NCI-H345 (cell line): ENCODE measurements around the gene NOS1AP.

Source experiments
- DNase-seq: peaks from one replicate; lab custom pipeline; 2025; lab: John Stamatoyannopoulos, UW

The NOS1AP gene

DNA sequence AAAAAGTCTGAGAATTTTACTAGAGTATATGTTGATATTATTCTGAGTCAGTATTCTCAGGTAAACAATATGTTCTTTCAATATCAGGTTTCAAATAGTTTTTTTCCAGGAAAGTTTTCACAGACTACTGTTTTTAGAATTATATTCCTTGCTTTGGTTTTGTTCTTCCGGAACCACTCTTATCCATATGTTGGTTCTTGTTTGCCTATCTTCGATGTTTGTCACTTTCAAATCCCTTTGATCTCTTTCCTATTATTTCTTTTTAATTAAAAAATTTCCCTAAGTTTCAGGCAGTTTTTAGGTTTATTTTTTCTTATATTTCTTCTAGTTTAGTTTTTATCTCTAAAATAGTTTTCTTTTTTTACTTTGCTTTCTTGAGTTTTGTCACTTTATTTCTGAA, 20.9 kb downstream of the NOS1AP start:
- DNase-seq: no peak

DNA sequence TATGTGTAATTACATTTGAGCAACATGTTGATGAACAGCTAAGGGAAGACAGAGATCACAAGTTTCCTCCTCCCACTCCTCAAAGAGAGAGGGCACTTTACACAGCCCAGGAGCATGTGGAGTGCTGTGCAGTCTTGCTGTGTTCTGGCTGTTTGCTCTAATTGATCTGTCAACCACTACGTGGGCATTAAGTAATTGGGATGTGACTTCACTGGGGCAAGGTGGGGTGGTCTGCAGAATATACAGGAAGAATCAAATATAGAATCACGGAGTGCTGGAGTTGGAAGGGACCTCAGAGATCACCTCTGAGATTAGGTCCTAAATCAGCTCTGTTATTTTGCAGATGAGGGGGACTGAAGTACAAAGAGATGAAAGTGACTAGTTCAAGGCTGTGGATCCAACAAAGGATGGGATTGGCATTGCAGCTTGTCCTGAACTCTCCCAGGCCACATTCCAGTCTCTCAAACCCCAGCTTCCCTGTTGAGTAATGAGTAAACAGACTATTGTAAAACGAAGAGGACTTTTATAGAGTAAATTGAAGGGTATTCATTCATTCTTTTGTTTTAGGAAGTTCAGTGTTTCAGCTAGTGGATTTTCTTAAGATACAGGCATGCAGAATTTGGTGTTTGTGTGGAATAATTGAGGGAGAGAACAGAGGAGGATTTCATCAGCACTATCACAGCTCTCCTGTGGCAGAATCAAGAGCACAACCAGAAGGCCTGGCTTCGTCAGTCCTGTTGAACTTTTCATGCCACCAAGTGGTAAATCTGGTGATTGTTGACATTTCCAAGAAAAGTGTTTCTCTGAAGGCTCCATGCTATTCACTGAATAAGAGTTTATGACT, 22.4 kb downstream of the NOS1AP start:
- no peak for DNase-seq

DNA sequence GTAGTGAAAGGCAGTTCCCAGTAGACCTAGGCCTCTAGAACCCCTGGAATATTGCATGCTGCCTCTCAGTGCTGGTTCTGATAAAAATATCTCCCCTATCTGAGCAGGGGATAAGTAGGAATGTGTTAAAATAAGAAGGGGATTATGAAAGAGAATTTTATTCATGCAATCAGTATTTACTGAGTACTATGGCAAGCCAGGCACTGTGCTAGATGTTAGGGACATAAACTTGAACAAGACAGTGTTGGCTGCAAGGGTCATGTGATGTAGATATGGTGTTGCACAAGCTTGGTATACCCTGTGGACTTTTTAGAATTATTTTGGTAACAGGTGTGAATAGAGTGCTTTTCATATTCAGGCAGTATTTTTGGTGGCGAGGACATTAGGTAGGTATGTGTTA, 23.6 kb downstream of the NOS1AP start:
- no peak for DNase-seq

DNA sequence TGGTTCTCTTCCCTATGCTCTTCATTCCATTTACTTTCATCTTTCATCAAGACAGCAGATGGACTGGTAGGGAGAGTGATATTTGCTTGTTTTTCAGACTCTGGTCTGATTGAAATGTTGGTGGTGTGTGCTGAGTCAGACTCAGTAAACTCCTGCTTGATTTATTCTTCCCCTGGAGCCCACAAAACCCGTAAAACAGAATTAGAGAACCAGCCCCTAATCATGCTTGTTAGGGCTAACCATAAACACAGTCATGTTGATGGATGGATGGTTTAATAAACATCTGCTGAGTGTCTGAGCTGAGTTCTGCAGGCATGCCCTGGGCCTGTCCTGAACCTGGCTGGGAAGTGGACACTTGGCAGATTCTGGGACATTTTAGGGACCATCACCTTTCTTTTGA, 24.8 kb downstream of the NOS1AP start:
- DNase-seq: no peak

DNA sequence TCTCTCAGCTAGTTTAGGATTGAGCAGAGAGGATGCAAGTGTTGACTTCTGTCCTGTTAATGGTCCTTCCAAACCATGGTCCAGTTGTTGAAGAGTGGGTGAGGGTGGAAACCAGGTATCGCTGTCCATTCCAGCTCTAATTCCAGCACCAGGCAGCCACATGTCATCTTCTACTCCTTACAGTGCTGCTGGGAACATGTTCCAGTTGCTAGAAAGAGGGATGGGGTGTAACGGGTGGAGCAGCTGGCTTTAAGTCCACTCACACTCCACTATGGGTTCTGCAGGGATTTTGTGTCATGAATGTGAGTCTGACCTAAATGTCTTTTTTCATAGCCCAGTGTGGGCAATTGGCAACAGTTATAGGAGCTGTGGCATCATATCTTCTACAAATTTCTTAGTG, 25.2 kb downstream of the NOS1AP start:
- no peak for DNase-seq

DNA sequence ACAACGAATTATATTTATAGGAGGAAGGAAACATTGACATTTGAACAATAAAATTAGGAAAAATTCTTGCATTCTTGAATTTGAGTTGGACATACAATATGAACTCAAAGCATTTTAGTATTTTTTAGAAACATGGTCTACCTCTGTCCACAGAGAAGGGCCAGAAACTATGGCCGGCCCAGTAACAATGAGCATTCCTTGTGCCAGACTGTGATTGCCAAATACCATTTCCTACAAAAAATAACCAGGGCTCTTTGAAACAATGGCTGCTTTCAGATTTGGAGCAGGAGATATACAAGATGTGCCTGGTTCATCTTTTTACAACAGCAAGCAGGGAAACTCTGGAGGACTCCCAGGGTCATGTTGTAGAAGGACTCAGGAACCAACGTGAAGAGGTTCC, 38.4 kb downstream of the NOS1AP start:
- DNase-seq: no peak

DNA sequence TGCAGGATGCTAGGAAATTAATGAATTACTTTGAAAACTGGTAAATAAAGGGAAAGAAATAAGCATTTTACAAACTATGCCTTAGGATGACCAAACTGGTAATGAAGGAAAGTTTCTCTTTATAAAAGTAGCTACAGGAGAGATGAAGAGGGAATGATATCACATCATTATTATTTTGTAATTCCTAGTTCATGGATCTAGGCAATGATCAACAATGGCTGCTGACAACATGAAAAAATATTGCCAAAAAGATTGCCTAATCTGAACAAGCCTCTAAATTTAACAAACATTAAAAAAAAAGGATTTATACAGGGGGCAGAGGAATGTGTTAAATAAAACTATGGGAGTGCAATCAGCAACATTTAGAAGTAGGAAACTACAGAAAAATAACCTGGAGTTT, 38.9 kb downstream of the NOS1AP start:
- no peak for DNase-seq

DNA sequence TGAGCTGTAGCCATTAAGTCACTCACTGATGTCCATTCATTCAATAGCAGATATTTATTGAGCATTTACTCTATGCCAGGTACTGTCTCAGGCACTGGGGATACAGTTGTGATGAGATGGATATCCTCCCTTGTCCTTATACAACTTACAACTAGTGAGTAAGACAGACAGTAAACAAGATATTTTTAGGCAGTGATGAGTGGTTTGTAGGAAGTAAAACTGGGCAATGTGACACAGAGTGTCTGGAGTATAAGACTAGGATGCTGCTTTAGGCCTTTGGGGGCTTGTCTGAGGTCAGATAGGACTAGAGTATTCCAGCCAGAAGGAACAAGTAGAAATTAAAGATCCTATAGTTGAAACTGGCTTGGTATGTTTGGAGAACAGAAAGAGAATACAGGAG, 41.4 kb downstream of the NOS1AP start:
- DNase-seq: no peak

DNA sequence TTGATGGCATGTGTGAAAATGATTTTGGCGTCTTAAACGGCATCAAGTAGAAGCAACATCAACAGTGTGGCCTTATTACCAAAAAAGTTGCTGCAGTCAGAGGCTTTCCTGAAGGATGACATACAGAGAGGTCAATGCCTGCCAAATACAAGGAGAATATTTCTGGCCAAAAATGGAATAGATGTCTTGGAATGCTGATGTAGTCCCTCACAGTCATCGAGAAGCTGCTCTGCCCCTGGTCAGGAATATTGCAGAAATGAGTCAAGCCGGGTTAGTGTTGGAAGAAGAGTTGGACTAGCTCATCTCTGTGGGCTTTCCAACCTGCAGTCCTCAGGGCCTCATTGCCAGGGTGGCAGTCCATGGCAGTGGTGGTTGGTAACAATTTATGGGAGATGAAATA, 42.1 kb downstream of the NOS1AP start:
- no peak for DNase-seq

DNA sequence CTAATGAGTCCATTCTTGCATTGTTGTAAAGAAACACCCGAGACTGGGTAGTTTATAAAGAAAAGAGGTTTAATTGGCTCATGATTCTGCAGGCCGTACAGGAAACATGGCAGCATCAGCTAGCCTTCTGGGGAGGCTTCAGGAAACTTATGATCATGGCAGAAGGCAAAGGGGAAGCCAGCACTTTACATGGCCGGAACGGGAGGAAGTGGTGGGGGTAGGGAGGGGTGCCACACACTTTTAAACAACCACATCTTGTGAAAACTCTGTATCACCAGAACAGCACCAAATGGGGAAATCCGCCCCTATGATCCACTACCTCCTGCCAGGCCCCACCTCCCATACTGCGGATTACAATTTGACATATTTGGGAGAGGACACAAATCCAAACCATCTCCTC, 43.9 kb downstream of the NOS1AP start:
- DNase-seq: no peak

DNA sequence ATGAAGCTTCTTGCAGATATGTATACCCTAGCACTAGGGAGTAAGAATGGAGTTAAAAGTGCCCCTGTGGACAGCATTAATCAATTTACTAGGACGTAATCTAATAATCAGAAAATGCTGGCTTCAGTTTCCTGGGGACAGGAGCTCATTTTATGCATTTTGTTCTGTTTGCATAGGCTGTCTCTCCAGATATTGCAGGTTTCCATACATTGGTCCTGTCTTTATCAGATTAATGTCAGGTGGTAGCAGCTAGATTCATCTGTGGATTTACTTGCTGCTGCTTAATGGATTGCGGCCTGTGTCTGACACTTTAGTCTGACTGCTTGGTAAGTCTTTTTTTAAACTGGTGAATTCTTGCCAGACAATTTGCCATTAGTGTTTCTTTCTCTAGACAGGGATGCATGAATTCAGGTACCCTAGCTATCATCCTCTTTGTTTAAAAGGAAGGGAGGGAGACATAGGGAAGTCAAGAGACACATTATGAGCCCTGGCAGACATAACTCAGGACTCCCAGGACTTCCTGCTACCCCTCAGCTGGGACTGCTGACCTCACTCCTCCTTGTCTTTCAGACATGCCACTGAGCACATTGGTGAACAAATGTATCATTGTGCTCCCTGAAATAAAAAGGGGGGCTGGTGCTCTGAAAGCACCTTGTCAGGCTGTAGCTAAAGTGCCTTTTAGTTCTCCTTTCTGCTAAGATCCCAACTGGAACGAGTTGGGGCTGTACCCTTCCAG, 47.7 kb downstream of the NOS1AP start:
- no peak for DNase-seq

DNA sequence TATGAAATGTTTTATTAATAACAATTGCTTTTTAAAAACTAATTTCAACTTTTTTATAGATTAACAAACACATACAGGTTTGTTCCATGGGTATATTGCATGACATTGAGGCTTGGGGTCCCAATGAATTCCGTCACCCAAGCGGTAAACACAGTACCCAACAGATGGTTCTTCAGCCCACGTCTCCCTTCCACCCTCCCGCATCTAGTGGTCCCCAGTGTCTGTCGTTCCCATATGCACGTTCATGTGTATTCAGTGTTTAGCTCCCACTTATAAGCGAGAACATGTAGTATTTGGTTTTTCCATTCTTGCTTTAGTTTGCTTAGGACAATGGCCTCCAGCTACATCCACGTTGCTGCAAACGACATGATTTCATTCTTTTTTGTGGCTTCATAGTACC, 48.6 kb downstream of the NOS1AP start:
- DNase-seq: no peak

DNA sequence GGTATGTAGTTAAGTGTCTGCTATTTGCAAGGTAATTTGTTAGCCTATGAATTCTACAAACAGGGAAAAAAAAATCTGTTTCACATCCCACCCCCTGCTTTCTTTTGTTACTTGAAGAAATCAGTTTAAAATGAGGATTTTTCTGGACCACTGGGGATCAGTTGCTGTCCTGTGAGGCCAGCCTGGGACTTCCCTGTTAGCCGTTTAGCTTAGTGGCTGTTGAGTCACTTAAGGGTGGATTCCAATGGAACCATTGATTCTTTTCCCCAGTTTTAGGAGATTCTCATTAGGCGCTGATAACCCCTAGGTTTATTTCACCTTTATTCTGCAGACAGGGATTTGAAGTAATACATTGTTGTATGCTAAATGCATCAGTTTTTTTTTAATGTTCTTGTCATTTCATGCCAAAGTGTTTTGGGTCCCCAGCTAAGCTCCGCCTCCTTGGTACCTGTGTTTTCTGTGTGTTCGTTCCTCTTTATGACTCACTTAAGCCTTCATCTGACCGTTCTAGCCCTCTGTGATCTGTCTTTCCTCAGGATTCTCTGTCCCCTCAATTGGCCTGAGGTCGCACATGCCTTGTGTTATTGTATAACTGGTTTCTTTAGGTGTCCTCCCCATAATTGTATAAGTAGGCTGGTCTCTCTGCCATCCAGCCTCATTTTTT, 59.3 kb downstream of the NOS1AP start:
- DNase-seq: no peak

DNA sequence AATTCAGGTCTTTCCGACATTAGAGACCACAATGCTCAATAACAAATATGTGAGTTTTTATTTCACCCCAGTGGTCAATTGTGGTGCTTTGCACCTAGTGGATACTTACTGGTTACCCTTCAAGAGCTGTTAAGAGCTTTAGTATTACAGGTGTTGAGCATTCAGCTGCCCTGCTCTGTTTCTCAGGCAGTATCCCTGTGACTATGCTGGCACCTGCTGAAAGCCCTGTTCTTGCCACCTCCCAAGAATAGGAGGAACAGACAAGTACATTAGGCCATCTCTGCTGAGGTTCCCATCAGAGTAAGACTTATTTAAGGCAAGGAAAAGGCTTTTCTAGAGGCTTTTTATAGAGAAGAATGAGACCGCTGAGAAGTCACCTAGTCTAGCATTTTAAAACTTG, 60.8 kb downstream of the NOS1AP start:
- DNase-seq: no peak

DNA sequence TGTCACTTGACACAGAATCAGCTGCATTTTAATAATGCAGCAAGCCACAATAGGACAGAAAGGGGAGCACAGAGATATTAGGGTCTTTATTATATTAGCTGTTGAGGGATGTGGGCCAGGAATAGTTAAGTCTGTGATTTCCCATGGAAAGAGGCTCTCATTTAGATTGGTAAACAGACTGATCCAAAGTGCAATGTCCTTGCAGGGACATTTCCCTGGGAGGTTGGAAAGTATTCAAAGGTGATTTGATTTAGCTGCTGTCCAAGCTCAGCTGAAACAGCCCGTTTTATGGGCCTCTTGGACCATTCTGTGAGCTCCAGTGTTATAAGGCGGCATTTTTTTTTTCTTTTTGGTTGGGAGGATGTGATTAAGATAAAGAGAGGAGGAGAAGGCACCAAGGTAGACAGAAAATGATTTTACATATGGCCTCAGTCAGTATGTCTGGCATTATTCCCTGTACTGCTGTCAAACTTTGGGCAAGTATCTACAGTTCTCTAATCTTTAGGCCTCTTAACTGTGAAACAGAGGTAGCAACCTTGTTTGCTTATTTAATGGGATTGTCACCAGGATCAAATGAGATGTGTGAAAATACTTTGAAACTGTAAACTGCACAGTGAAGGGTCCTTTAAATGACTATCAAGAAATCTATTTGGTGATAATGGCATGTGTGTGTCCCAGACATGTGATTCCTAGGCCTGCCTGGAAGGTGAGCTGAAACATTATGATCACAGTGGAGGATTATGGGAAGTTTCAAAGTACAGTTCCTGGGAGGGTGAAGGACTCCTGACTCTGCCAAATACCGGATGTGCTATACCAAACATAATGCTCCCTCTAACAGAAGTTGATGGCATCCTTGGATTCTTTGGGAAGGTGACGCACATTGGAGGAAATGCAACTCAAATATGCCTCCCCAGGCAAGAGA, 62.2 kb downstream of the NOS1AP start:
- no peak for DNase-seq

DNA sequence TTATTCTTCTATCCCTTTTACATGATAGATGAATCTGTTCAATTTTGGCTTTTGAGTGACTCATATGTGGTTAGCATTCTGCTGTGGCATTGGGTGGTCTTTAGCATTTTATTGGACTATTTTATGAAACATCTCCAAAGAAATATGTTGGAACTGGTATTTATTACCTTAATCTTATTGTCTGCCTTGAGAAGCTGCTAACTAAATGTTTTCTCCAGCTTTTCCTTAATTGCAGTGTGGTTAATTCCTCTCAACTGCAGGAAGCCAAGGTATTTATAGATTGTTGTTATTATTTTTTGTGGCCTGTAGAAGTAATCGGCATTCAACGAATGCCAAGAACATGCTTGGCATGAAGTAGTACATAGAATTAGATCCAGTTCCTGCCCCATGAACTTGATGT, 64.1 kb downstream of the NOS1AP start:
- DNase-seq: no peak

DNA sequence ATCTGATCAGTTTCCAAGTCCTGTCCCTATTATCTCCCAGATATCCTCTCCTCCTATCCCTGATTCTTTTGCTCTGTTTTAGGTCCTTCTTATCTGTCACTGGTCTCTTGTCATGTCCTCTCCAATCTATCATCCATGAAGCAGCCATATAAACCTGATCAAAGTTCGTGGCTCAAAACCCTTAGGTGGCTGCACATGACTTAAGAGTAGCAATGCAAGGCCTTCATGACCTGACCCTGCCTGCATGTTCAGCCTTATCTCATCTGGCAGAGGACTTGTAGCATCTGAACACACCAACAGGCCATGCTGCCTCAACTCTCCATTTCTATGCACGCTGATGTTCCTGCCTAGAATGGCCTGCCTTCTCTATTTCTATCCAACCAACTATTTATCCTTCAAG, 65.2 kb downstream of the NOS1AP start:
- no peak for DNase-seq

DNA sequence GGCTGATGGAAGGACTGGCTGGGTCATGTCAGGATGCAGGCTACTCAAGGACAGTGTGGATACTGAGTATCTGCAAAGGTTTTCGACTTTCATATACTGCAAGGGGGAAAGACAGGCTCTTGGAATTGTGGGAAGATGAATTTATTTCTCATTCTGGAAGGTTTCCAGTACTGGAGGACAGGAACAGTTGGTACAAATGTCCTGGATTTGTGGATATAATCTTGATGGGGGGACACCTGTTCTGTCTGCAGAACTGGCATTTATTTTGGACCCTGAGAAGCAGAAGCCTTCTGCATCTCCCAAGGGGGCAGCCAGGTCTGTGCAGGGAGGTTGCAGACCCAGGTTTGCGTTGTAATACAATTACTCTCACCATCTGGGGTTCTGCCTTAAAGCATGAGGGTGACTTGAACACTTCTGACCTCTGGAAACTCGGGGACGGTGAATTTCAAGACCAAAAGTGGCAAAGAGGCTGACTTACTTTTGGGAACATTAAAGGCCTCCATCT, 65.8 kb downstream of the NOS1AP start:
- DNase-seq: no peak

DNA sequence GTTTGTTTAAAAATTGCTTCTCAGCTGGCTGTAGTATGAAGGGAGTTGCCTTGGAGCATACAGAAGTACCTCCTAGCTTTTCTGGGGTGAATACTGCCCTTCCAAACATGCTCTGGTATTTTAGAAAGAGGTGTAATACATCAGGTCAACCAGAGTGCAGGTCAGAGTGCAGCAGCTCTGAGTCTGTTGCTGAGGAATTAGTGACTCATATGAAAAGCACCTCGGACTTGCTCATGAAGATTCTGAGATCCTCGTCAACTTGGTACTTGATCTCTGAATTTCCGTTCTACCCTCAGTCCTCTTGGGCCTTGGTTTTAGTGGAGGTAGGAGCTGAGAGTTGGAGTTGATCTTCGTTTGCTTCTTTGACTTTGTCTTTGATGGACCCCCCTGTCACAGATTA, 67.3 kb downstream of the NOS1AP start:
- DNase-seq: no peak

DNA sequence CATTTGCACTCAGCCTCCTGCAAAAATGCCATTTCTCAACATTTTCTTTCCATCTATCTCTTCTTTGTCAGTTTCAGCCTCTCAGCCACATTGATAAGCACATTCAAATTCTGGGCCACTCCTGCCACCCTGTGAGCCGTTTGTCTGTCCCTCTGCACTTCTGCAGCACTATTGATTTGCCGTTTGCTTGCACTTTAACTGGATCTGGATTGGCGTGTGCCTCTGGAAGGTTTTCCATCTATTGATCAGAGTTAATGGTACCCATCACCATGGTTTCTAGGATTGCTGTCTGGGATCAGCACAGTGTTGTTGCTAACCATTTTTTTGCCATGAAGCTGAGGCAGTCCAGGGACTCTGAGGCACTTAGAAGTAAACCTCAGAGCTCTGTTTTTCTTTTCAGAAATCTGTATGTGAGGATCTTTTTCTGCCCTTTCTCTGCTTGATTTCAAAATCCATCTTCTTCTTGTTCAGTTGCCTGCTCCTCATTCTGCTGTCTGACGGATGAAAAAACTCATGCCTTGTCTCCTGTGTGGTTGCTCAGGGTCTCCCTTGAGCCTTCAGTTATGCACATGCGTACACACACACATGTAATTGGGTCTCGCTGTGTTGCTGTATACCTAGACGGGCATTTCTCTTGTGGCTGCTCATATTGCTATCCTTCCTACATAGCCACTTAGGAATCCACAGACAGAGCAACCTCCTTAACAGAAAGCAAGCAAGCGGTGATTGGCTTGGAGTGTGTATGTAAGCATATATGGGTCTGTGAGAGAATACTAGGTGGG, 67.9 kb downstream of the NOS1AP start:
- no peak for DNase-seq

DNA sequence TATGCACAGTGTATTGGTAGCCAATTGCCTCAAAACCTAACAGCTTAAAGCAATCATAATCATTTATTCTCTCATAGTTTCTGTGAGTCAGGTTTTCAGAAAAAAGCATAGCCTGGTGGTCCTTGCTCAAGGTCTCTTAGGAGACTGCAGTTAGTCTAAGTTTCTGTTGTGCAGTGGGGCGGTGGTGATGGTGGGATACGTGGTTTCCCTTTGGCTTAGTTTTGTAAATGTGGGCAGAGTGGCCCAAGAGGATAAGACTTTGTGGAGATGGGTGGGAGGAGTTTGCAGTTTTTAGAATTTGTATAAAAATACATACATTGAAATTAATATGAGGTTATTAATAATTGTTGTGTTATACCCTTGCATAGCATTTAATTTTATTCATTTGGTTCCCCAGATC, 68.6 kb downstream of the NOS1AP start:
- no peak for DNase-seq
